GM18520 (cell line): ENCODE measurements around the gene ACLY.

ENCODE experiments used
- ATAC-seq: cut with Tn5 transposase; IDR thresholded peaks from one replicate; pipeline ENCODE4 v1.9.1; 2021; ENCODE audit not compliant: unreplicated experiment

The ACLY gene

DNA sequence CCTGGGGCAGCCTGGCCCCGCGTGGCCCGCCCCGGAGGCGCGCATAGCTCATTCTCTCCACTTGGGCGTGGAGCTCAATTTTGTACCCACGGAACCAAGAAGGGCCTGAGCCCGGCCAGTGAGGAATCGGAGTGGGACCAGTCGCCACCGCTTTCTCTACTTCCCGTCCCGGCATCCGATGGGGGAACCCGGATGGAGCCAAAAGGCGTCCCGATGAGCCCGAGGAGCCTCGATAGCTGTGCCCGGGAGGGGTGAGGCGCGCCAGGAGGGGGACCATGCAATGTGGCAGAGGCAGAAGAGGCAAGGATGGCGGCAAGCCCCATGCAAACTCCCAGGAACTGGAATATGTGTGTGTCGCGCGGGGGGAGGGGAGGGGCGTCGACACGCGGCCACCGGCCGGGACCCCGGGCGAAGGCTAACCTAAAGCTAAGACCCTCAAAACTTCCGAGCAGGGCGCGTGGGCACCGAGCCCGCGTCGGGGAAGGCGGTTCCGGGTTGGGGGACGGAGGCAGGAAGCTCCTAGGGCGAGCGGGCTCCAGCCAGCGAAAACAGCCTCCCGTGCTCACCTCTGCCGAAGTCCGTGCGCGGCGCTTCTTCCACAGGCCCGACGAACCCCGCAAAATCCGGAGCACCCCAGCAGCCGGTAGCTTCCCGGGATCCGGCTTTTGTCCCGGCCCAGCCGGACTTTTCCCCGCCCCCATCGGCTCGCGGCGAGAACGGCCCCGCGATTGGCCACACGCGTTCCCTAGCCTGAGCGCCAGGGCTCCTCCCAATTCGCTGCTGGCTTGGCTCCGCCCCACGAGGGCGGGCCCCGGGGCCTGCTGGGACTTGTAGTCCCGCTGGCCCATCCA is at the start of gene ACLY:
Gene ACLY, minus strand, starts transcription at position 638 of the 851 bp plus-strand sequence. CDS start 5,078 bp downstream, outside the sequence.
- ATAC-seq = peak; percentile 92

DNA sequence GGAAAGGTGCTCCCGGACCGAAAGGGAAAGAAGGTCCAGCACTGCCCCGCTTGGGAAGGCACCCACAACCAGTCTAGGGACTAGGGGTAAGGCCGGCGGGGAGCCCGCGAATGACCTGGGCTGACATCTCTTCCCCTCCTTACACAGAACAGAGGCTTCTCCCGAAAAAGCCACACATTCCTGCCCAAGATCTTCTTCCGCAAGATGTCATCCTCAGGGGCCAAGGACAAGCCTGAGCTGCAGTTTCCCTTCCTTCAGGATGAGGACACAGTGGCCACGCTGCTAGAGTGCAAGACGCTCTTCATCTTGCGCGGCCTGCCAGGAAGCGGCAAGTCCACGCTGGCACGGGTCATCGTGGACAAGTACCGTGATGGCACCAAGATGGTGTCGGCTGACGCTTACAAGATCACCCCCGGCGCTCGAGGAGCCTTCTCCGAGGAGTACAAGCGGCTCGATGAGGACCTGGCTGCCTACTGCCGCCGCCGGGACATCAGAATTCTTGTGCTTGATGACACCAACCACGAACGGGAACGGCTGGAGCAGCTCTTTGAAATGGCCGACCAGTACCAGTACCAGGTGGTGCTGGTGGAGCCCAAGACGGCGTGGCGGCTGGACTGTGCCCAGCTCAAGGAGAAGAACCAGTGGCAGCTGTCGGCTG is 49.3 kb upstream of the ACLY start:
- no peak for ATAC-seq

- peak; percentile 4 for ATAC-seq
These were observed 48.6 kb upstream of the ACLY start for GRCh38 chr17:41967141-41967920.

DNA sequence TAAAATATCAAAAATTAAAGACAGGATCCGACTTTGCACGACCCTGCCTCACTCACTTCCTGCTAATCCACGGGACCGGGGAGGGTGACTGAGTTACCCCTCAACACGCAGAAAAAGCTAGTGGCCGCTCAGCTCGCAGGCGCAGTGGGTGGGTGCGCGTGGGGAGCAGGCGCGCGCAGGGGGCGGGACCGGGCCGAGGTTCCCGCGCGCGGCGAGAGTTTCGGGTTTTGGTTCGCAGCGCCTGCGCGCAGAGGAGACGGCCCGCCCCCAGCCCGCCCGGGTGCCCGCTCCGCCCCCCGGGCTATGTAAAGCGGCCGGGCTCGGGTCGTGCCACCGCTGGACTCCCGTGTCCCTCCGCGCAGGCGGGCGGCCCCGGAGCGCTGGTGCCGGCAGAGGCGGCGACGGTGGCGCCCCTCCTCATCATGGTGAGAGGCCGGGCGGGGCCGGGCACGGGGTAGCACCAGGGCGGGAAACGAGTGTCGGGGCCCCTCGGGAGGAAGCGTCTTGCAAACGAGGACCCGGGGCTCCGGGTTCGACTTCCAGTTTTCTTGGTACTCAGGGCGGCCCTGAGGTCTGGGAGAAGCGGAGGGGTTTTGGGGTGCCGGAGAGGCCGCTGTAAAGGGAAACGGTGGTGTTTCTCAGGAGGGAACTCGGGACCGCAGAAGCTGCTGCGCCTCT is 47.9 kb upstream of the ACLY start, which contains the start of gene CNP:
Gene CNP, plus strand, starts transcription at position 333 of the 678 bp plus-strand sequence. Its CDS starts 90 bp downstream, at position 423.
- peak; percentile 63 for ATAC-seq

DNA sequence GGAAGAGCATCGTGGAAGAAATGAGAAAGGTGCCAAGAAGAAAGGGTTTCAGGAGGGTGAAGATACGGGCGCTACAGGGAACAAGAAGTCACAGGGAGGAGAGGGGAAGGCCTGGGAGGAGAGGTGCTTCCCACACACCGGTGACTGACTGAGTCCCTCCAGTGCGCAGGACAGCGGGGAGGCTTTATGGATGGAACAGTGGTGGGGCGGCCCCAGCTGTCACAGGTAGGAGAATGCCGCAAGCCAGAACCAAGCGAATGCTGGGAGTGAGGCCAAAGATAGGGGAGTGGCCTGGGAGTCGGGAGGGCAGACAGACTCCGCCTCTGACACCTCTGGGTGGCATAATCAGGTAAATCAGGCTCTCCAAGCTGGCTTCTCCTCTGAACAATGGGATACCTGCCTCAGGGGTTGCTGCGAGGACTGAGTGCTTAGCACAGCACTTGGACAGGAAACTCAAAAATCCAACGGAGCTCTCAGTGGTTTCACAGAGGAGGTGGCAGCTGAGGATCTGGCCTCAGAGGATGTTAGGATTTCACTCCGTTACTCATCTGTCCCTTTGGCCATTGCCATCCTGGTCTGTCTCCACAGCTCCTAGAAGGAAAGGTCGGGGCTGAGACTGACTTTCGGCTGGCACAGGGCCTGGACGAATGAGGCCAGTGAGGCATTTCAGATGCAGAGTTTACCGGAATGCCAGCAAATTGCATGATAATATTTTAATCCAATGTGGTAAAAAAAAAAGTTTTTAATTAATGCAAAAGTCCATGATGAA is 47.1 kb upstream of the ACLY start:
- ATAC-seq = no peak

- ATAC-seq = no peak
These were observed 44.1 kb upstream of the ACLY start for GRCh38 chr17:41962768-41963434.

DNA sequence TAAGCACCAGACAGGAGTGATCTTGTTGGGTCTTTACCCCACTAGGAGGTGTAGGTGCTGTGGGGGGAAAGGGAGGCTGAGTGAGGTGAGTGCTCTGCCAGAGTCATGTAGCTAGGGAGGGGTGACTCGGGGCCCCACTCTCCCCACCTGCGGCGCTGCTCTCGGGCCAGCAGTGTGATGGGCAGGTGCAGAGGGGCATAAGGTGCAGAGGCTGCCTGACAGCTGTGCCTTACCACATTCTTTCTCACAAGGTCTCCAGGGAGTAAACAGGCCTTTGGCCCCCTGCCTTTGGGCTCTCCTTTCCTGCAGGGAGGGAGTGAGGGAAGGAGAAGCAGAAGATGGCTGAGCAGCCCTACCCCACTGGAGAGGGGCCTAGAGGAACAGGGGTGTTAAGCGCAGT is 43.4 kb upstream of the ACLY start:
- no peak for ATAC-seq

DNA sequence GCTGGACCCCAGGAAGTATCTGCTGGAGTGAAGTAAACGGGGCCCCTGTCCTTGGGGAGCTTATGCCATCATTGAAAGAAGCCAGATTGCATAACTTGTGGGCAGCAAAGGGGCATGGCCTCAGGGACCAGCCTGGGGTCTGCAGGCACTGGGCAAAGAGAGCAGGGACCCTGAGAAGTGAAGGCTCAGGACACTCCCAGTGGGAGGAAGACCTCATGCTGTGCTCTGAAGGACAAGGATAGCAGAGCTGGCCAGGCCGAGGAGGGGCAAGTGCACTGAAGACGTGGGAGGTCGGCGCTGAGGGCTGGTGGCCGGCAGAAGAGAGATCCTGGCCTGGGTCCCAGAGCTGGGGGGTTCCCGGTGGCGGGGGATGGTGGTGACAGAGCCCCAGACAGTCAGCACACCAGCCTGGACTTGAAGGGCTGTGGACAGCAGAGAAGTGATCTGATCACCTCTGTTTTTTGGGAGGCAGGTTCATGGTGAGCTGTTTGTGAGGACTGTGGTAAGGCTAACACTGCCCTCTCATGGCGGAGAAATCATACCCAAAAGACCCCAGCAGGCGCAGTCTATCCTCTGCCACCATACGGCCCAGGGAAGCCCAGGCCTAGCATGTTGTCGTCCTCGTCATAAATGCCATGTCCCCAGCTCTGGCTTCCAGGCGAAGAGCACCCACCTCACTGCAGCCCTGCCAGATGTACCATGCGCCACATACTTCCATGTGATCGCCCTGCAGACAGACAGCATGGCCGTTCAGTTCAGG is 40.8 kb upstream of the ACLY start:
- ATAC-seq = no peak

DNA sequence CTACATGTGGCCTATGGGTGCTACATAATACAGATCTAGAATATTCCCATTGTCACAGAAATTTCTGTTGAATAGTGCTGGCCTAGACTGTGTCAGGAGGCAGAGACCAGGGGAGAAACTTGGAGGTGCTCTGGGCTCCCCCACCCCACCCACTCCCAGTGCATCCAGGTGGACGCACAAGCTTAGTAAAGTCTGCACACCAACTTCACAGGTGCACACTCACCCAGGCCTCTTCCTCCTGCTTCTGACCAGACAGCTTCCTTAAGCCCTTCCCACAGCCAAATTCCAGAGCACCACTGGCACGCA is 40.2 kb upstream of the ACLY start:
- ATAC-seq = no peak

DNA sequence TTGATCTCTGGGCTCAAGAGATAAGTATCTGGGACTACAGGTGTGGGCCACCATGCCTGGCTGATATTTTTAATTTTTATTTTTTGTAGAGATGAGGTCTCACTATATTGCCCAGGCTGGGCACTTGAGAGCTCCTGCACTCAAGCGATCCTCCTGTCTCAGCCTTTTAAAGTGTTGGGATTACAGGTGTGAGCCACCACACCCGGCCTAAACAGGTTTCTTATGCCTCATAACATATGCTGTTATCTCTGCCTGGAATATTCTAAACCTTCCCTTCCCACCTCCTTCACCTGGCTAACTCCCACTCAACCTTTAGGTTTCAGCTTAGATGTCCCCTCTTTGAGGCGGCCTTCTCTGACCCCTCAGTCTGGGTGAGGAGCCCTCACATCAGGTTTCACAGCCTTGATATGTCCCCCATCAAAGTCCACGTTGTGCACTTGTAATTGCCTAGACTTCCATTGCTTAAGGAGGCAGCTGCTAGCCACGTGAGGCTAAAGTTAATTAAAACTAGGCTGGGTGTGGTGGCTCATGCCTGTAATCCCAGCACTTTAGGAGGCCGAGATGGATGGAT is 39.2 kb upstream of the ACLY start:
- ATAC-seq = no peak

GRCh38 chr17:41957031-41957868 is 38.5 kb upstream of the ACLY start:
- ATAC-seq = no peak

GRCh38 chr17:41956522-41956921 is 37.8 kb upstream of the ACLY start:
- no peak for ATAC-seq

- ATAC-seq = no peak
These were observed 30.2 kb upstream of the ACLY start for GRCh38 chr17:41948762-41949460.

DNA sequence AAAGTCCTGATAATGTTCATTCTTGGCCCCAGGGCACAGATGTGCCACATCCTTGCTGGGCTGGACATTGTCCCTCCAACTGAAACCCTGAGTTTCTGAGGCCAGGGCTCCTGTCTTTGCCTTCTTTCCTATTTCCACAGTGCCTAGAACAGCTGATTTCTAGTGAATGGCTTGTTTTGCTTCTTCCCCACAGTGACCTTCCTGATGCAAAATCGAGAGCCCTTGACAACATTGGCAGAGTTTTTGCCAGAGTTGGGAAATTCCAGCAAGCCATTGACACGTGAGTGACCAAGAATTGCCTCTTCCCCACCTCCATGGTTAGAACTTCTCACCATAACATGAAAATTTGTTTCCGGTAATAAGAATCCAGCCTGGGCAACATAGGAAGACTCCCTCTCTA is 26.2 kb upstream of the ACLY start:
- ATAC-seq = no peak

DNA sequence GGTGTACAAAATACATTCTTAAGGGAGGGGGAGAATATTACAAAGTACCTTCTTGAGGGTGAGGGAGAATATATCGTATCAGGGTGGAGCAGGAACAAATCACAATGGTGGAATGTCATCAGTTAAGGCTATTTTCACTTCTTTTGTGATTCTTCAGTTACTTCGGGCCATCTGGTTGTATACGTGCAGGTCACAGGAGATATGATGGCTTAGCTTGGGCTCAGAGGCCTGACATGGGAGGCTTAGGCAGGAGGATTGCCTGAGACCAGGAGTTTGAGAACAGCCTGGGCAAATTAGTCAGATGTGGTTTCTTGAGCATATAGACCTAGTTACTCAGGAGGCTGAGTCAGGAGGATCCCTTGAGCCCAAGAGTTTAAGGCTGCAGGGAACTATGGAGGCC is 24.7 kb upstream of the ACLY start:
- ATAC-seq = no peak

GRCh38 chr17:41942626-41943373 is 24.0 kb upstream of the ACLY start:
- ATAC-seq = no peak

DNA sequence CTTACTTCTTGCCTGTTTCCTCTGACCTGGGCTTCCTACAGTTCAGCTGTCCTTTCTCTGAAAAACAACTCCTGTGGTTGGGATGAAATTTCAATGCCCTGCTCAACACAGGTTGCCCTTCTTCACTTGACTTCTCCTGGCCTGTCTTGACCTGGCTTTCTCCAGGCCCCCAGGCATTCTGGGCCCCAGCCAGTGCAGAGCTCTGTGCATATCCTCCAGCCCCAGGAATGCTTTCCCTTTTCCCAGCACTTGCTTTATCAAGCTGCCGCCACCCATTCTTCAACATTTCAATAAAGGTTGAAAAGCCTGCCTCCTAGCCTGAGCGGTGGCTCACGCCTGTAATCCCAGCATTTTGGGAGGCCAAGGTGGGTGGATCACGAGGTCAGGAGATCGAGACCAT is 22.4 kb upstream of the ACLY start:
- ATAC-seq = no peak
